ENCODE measurements around the gene RPGRIP1L.
"Not testable (repeated sequence)": the region's sequence is repeated elsewhere in the genome, so short reads cannot be mapped to it uniquely, and the experiment has no call there.

Gene RPGRIP1L

DNA sequence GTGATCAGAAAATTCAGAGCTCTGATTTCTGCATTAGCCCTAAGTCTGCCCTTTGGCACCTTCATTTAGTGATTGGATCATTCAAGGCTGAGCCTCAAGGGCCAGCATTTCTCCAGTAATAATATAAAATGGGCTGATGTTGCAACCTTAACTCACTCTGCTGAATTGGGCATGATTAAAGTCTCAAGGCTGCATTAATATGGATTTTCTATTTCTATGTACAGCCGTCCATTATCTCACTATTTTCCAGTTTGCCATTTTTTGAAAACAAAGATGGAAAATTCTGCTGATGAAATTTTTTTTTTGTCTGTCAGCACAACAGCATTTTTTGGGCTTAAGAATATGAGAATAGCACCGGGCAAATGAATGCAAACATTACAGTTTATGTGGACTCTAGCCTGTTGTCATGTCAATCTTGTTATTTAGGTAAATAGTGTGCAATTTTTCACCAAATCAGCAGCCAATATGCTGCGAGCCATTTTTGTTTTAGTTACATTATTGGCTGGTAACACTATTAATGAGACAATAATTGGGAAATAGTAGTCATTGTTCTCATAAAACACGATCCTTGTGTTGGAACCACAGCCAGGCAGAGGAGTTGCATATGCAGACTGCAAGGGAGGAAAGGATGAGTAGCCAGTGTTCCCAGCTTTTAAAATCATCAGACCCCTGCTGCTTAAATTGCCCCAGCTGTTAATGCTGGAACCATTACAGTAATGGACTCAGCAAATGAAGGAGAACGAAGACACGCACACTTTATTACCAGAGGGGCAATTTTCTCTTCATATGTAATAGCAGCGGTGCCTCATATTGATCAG, 10.8 kb upstream of the RPGRIP1L start:
- DNase-seq, result no peak
- in situ Hi-C loops (cut with HindIII; ENCODE audit: low pct_ligation_motif_present, low pct_unique_long_range_greater_than_20kb, low sequenced_read_pairs), result no loop called here

DNA sequence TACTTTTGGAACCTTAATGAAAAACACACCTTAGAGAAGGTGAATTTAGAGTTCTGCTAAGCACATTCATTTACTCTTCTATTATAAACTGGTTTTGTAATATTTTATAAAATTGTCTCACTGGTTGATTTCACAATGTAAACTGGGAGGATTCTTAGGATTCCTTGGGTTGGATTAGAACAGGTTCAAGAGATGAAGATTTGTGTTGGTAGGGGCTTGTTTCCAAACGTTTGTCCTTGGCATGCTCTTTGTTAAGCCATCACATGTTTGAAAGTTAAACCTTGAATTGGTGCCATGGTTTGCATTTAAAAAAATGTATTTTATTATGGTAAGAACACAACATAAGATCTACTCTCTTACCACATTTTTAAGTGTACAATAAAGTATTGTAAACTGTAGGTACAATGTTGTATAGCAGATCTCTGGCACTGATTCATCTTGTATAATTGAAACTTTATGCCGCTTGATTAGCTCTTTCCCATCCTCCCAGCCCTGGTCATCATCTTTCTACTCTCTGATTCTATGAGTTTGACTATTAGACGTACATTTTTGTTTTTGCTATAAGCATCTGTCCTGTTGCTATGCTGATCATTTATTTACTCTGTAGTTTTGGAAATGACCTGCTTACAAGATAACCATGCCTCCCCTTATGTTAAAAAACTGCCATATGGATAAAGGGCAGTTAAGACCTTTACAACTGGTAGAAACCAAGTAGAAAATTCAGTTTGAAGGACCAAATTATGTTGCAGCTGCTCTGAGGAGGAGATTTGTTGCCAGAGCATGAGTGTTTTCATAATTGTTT, 9.9 kb upstream of the RPGRIP1L start:
- in situ Hi-C loops (cut with HindIII; ENCODE audit: low pct_ligation_motif_present, low pct_unique_long_range_greater_than_20kb, low sequenced_read_pairs), result no loop called here
- no peak for DNase-seq

DNA sequence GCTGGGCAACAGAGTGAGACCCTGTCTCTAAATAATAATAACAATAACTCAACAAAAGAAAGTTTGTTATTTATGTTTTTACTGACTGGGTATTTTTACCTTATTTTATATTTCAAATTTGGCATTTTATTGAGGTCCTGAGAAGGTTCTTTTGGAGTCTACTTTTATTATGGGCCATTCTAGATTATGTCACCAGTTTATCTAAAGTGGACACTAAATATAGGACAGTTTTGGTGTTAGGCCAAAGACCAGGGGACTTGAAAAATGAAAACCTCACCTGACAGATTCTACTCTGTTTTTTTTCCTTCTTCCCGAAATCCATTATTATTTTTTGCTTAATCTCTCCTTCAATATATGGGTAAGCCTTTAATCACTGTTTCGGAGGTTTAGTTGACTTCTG, 8.4 kb upstream of the RPGRIP1L start:
- in situ Hi-C loops (cut with HindIII; ENCODE audit: low pct_ligation_motif_present, low pct_unique_long_range_greater_than_20kb, low sequenced_read_pairs), result no loop called here
- no peak for DNase-seq

DNA sequence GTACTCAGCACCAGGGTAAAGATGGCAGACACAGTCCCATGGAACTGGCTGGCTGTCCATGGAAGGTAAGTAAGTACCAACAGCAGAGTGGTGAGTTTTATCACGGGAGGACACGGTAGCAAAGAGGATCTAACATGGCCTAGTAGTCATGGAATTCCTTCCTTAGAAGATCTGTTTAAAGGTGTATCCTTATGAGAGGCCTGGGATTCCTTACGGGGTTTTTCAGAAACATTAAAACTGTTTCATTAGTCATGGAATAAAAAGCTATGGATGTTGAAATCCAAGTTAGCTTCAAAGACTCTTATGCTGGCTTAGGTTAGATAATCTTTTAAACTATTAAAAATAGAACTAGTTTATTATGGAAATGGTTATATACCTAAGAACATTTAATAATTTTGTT, 7.7 kb upstream of the RPGRIP1L start:
- in situ Hi-C loops (cut with HindIII; ENCODE audit: low pct_ligation_motif_present, low pct_unique_long_range_greater_than_20kb, low sequenced_read_pairs), result no loop called here
- DNase-seq, result no peak

DNA sequence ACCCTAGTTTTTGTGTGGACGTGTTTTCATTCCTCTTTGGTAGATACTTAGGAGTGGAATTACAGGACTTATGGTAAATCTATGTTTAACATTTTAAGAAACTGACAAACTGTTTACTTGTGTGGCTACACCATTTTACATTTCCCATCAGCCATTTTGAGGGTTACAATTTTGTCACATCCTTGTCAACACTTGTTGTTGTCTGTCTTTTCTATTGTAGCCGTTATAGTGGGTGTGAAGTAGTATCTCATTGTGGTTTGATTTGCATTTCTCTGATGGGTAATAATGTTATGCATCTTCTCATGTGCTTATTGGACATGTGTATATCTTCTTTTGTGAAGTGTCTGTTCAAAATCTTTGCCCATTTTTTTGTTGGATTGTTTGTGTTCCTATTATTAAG, 4.8 kb upstream of the RPGRIP1L start:
- no peak for DNase-seq
- in situ Hi-C loops (cut with HindIII; ENCODE audit: low pct_ligation_motif_present, low pct_unique_long_range_greater_than_20kb, low sequenced_read_pairs), result no loop called here

DNA sequence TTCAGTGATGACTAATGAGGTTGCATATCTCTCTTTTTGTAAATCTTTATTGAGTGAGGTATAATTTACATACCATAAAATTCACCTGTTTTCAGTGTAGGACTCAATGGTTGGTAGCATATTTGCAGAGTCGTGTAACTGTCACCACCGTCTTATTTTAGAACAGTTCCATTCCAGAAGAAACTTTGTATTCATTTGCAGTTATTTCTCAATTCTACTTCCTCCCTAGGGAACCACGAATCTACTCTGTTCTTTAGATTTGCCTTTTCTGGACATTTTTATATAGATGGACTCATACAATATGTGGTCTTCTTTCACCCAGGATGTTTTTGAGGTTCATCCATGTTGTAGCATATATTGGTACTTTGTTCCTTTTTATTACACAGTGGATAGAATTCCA, 4.0 kb upstream of the RPGRIP1L start:
- in situ Hi-C loops (cut with HindIII; ENCODE audit: low pct_ligation_motif_present, low pct_unique_long_range_greater_than_20kb, low sequenced_read_pairs), result no loop called here

DNA sequence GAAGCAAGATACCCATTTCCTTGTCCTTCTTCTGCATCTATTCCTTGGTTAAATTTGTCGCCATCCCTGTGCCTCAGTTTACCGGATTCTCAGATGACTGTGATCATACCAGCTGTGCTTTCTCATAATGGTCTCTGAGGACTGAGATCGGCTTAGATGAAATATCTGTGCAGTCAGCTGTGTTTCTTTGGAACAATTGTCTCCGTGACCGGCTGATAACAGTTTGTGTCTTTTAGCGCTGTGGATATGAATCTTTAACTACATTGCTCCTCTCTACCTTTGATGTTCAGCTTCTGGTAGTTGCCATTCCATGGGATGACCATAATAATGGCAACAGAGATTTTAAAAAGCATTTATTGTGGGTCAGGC, 770 bp upstream of the RPGRIP1L start:
- in situ Hi-C loops (cut with HindIII; ENCODE audit: low pct_ligation_motif_present, low pct_unique_long_range_greater_than_20kb, low sequenced_read_pairs), result no loop called here
- DNase-seq, result no peak

More for the DNA sequence above, 4.0 kb upstream of the RPGRIP1L start:
- no peak for DNase-seq

DNA sequence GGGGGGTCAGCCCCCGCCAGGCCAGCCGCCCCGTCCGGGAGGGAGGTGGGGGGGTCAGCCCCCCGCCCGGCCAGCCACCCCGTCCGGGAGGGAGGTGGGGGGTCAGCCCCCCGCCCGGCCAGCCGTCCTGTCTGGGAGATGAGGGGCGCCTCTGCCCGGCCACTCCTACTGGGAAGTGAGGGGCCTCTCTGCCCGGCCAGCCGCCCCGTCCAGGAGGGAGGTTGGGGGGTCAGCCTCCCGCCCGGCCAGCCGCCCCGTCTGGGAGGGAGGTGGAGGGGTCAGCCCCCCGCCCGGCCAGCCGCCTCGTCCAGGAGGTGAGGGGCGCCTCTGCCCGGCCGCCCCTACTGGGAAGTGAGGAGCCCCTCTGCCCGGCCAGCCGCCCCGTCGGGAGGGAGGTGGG, 5.4 kb downstream of the RPGRIP1L start:
- in situ Hi-C loops (cut with HindIII; ENCODE audit: low pct_ligation_motif_present, low pct_unique_long_range_greater_than_20kb, low sequenced_read_pairs); DNase-seq: not testable (repeated sequence)

DNA sequence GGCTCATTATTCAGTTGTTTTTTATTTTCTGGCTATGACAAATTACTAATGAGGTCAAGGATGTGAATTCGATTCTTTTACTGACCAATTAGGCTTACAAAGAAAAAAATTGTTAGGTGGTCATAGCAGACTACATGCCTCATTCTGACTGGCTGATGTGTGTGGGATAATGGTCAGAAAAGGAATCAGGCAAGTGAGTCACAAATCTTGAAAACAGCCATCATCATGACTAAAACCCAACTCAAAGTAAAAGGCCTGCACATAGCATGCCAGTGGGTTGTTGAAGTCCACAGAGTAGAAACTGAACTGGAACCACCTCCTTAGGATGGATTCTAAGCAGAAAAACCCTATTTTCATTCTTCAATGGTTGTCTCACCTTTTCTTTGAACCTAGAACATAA, 8.6 kb downstream of the RPGRIP1L start:
- DNase-seq, result no peak
- in situ Hi-C loops (cut with HindIII; ENCODE audit: low pct_ligation_motif_present, low pct_unique_long_range_greater_than_20kb, low sequenced_read_pairs), result no loop called here

DNA sequence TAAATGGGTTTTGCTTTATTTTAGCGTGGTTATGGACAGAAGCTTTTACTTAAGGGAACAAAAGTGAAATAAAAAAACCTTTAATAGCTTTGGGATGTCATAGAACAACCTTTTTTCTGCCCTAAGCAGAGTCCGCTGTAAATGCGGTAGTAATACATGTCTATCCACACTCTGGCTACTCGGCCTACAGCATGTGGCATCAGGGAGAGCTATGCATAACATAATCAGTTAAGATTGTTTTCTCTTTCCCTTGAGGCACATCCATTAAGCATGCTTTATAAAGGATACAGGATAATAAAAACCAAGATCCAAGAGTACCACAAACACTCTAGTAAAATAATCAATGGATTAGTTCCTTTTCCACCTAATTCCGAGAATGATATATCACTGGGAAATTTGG, 10.3 kb downstream of the RPGRIP1L start:
- in situ Hi-C loops (cut with HindIII; ENCODE audit: low pct_ligation_motif_present, low pct_unique_long_range_greater_than_20kb, low sequenced_read_pairs), result no loop called here
- no peak for DNase-seq

DNA sequence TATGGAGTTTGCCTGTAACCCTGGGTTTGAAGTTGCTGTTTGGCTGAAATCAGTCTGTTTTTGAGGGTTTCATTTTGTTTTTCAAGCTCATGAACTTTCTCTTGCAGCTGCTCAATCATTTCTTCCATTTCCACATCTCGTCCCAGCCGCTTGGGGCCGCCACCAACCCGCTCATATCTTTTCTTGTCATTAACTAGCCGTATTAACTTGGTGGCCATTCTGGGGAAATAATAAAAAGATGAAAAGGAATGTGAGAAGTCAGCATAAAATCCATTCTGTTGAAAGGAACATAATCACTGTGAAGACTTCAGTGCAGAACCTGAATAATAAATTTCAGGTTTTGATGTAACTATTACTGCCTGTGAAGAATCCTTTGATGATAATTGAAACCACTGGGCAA, 11.5 kb downstream of the RPGRIP1L start:
- no peak for DNase-seq
- in situ Hi-C loops (cut with HindIII; ENCODE audit: low pct_ligation_motif_present, low pct_unique_long_range_greater_than_20kb, low sequenced_read_pairs), result no loop called here

DNA sequence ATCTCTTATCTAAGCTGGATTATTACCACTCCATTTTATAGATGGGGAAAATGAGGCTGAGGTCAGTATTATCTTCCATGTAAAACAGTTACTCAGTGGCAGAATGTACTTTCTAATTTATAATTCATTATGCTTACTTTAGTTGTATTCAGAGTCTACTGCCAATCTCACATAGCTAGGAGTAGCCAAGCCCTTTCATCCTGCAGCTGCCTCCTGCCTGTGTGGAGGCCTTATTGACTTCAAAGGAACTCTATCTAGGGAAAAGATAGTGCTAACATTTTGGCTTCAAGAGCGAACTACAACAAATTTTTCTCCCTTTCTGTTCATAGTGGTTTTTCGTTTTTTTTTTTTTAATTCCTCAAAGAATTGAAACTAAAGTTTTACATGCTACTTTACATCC, 12.9 kb downstream of the RPGRIP1L start:
- no peak for DNase-seq
- in situ Hi-C loops (cut with HindIII; ENCODE audit: low pct_ligation_motif_present, low pct_unique_long_range_greater_than_20kb, low sequenced_read_pairs), result no loop called here

DNA sequence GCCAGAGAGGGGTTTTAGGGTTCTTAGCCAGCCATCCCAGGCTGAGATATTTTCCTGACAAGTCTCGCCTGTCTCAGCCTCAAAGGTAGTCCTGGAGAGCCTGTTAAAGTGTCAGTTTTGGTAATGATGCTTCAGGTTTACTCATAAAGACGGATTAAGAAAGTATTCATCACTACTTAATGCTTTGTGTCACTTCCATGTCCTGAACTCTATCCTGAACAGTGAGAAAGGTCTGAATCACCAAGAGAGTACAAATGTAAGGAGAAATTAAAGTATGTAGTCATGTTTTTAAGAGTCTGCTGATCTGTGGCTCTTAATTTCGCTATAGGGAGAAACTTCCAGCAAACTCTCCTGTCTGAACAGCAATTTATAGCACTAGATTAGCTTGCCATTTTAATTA, 14.0 kb downstream of the RPGRIP1L start:
- in situ Hi-C loops (cut with HindIII; ENCODE audit: low pct_ligation_motif_present, low pct_unique_long_range_greater_than_20kb, low sequenced_read_pairs), result no loop called here
- DNase-seq, result no peak

DNA sequence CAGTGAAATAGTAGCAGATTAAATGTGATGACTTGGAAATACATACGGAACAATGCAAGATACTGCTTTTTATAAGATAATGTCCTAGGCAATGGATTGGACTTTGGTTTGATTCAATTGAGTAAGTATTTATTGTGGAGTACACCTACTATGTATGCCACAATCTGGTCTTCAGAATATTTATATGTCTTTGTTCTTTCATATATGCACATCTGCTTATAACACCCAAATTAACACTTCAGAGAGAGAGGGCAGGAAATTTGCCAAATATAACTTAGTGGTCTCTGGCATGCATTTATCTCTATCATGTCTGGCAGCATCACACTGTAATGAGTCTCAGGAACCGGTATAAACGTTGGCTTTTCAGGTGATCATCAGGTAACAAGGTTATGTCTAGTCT, 16.9 kb downstream of the RPGRIP1L start:
- no peak for DNase-seq
- in situ Hi-C loops (cut with HindIII; ENCODE audit: low pct_ligation_motif_present, low pct_unique_long_range_greater_than_20kb, low sequenced_read_pairs), result no loop called here

DNA sequence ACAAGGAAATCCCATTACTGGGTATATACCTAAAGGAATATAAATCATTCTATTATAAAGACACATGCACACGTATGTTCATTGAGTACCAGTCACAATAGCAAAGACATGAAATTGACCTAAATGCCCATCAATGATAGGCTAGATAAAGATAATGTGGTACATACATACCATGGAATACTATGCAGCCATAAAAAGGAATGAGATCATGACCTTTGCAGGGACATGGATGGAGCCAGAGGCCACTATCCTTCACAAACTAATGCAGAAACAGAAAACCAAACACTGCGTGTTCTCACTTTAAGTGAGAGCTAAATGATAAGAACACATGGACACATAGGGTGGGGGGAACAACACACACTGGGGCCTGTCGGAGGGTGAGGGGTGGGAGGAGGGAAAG, 18.3 kb downstream of the RPGRIP1L start:
- in situ Hi-C loops (cut with HindIII; ENCODE audit: low pct_ligation_motif_present, low pct_unique_long_range_greater_than_20kb, low sequenced_read_pairs); DNase-seq: not testable (repeated sequence)

DNA sequence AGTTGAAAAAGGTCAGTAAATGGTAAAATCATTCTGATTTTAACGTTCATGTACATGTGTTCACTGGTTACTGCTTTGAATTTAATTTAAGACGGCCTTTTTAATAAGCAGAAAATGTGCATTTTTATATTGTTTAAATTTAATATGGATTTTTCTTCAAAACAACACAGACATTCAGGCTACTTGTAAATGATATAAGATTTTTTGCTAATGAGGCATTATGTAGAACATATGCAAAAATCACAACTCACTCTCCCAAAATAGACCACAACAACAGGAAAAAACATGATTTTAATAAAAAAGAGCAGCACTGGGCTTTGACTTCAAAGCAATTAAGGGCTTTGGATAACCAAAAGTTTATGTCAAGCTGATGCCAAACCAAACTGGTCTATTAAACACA, 22.3 kb downstream of the RPGRIP1L start:
- in situ Hi-C loops (cut with HindIII; ENCODE audit: low pct_ligation_motif_present, low pct_unique_long_range_greater_than_20kb, low sequenced_read_pairs), result no loop called here
- DNase-seq, result no peak

DNA sequence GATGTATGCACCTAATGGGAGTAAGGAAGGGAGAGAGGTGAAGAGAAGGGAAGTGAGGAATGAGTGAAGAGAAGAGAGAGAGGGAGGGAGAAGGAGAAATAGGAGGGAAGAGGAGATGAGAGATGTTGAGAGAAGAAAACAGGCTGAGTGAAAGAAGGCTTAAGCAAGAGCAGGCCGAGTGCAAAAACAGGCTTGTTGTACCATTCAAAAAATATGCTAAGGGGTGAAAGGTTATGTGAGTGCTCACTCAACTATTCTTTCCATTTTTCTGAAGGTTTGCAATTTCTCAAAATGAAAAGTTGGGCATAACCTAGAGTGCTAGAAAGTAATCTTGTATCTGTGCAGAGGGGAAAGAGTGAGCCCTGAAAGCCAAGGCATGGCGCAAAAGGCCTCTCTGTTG, 22.9 kb downstream of the RPGRIP1L start:
- no peak for DNase-seq
- in situ Hi-C loops (cut with HindIII; ENCODE audit: low pct_ligation_motif_present, low pct_unique_long_range_greater_than_20kb, low sequenced_read_pairs), result no loop called here

DNA sequence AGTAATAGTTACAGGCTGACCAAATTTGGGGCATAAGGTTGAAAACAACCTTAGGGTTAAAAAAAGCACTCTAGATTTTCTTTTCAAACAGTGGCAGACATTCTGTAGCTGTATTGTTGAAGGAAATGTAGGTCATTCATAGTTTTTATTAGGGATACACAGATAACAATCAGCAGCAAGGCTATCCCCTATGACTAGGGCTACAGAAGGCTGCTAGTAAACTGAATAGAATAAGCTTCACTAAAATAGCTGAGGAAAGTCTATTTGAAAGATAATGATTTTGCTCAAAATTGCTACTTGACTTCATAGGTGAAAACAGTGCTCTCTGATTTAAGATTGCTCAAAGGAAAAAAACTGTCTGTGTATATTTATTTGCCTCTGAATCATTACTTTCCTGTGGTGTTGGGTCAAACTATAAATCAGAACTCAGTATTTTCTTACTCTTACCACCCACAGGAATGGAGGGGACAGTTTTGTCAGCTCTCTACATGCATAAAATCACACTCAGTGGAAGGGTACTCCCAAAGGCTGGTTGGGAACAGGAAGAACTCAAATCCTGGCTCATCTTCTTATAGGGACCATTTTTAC, 24.8 kb downstream of the RPGRIP1L start:
- no peak for DNase-seq
- in situ Hi-C loops (cut with HindIII; ENCODE audit: low pct_ligation_motif_present, low pct_unique_long_range_greater_than_20kb, low sequenced_read_pairs), result no loop called here

DNA sequence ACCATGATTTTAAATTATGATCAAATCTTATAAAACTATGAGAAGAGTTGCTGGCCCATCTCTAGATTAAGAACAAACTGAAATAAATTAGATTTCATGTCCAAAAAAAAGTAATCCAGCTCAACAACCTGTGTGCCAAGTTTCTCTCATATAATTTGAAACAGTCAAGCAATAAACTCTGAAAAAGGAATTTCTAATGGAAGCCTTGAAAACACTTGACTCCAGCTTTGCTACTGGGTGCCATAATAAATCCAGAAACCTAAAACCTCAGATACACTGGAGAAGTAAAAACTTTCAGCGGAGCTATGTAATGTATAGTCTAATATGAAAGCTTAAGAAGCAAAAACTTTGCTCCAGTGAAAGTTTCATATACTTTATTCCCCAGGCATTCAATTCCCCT, 25.5 kb downstream of the RPGRIP1L start:
- in situ Hi-C loops (cut with HindIII; ENCODE audit: low pct_ligation_motif_present, low pct_unique_long_range_greater_than_20kb, low sequenced_read_pairs), result no loop called here
- no peak for DNase-seq

DNA sequence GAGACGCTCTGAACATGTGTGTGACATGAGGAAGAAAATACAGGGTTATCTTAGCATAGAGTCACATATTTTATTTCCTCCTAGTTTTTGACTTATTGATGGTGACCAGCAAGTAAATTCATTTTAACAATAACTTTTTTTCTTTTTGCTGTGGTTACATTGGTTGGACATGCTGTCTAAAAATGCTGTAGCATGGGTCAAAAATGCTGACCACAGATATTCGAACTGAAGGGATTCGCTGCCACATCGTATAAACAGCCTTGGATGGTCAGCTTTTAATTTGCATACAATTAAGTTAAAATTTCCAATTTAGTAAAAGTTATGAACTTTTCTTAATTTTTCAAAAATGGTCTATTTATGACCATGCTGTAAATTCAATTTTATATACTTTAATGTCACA, 30.5 kb downstream of the RPGRIP1L start:
- DNase-seq, result no peak
- in situ Hi-C loops (cut with HindIII; ENCODE audit: low pct_ligation_motif_present, low pct_unique_long_range_greater_than_20kb, low sequenced_read_pairs), result no loop called here

Data from ACHN (cell line).